H1 (cell line): ENCODE results near the gene BYSL. TPM values are rescaled to one million over a fixed set of nuclear protein-coding genes. Genes with fewer than 3 reads are reported as not detected.

Experiments
- CTCF ChIA-PET: fragments of 300-600 bp; sonication (Branson Sonifier 250); formaldehyde crosslinking; loops from one replicate; lab custom pipeline; 2021; ENCODE audit not compliant: partially characterized antibody; lab: Charles Lee
- POLR2A ChIA-PET: fragments of 300-600 bp; sonication (Branson Sonifier 250); formaldehyde crosslinking; loops from one replicate; lab custom pipeline; 2021; ENCODE audit warnings: inconsistent platforms; ENCODE audit not compliant: partially characterized antibody; lab: Charles Lee
- DNase-seq, 2 experiments: peaks; one replicate each; pipeline versions ENCODE4 v3.0.0 to v3.0.0-alpha.2; 2010 to 2022; ENCODE audit warnings: low spot score in 2 of 2, low read depth in 1 of 2, mixed read lengths in 1 of 2
- FAIRE-seq: peaks from 2 replicates; lab custom pipeline; 2011; peaks lifted over from hg19 to GRCh38; lab: Jason Lieb, UNC
- H2AFZ ChIP-seq: 2 replicates; pipeline ENCODE4 v1.8.1; 2012; ENCODE audit warnings: low read length, inconsistent platforms
- H2AK5ac ChIP-seq: 2 replicates; pipeline ENCODE4 v1.6.1; 2013; ENCODE audit warnings: low read depth, low read length
- H2BK120ac ChIP-seq: replicated peaks from 2 replicates; pipeline ENCODE3; 2013; ENCODE audit warnings: low read depth, low read length, inconsistent platforms
- H2BK12ac ChIP-seq: 2 replicates; pipeline ENCODE4 v1.6.1; 2013; ENCODE audit warnings: low read depth, low read length
- H2BK15ac ChIP-seq: 2 replicates; pipeline ENCODE4 v1.6.1; 2013; ENCODE audit warnings: low read length
- H2BK20ac ChIP-seq: 2 replicates; pipeline ENCODE4 v1.6.1; 2013; ENCODE audit warnings: low read length
- H2BK5ac ChIP-seq: 2 replicates; pipeline ENCODE4 v1.6.1; 2013; ENCODE audit warnings: low read depth, low read length
- H3K14ac ChIP-seq: 2 replicates; pipeline ENCODE4 v1.6.1; 2013; ENCODE audit warnings: inconsistent platforms; ENCODE audit not compliant: insufficient read length
- H3K18ac ChIP-seq: 2 replicates; pipeline ENCODE4 v1.6.1; 2013; ENCODE audit warnings: low read length; ENCODE audit errors: extremely low read depth
- H3K23ac ChIP-seq: 2 replicates; pipeline ENCODE4 v1.6.1; 2013; ENCODE audit warnings: inconsistent platforms; ENCODE audit not compliant: insufficient read length
- H3K23me2 ChIP-seq: 2 replicates; pipeline ENCODE4 v1.6.1; 2013; ENCODE audit warnings: low read depth, low read length
- H3K27ac ChIP-seq: 2 replicates; pipeline ENCODE4 v1.6.1; 2011; ENCODE audit warnings: low read depth, low read length, inconsistent platforms
- H3K27me3 ChIP-seq, 4 experiments: replicated peaks in 1 of 4; 1 replicate in 1 of 4; 2 replicates in 3 of 4; pipeline versions ENCODE4 v1.6.1 to v1.8.1; 2011 to 2013; ENCODE audit warnings: low read length in 3 of 4, mild to moderate bottlenecking in 3 of 4, inconsistent platforms in 2 of 4, mixed read lengths in 2 of 4, moderate library complexity in 1 of 4; ENCODE audit not compliant: control insufficient read depth in 3 of 4, insufficient read depth in 3 of 4; ENCODE audit errors: extremely low read depth in 1 of 4
- H3K36me3 ChIP-seq, 4 experiments: 2 replicates each; pipeline versions ENCODE4 v1.6.1 to v1.8.1; 2011 to 2013; ENCODE audit warnings: mild to moderate bottlenecking in 4 of 4, low read length in 3 of 4, moderate library complexity in 2 of 4, control low read depth in 1 of 4, inconsistent platforms in 1 of 4; ENCODE audit not compliant: insufficient read depth in 4 of 4, control insufficient read depth in 2 of 4
- H3K4ac ChIP-seq: replicated peaks from 2 replicates; pipeline ENCODE3; 2013; ENCODE audit warnings: low read length, low read depth, mixed read lengths, inconsistent platforms; ENCODE audit not compliant: insufficient read length
- H3K4me1 ChIP-seq, 4 experiments: replicated peaks in 1 of 4; 1 replicate in 1 of 4; 2 replicates in 3 of 4; pipeline versions ENCODE4 v1.6.1 to v1.8.1; 2011 to 2013; ENCODE audit warnings: low read length in 3 of 4, inconsistent platforms in 2 of 4, mixed read lengths in 1 of 4; ENCODE audit not compliant: insufficient read depth in 4 of 4, control insufficient read depth in 3 of 4
- H3K4me2 ChIP-seq, 2 experiments: 2 replicates each; pipeline versions ENCODE4 v1.6.1 to v1.8.1; 2011 to 2013; ENCODE audit warnings: low read depth in 2 of 2, low read length in 2 of 2, control low read depth in 1 of 2, inconsistent platforms in 1 of 2, mild to moderate bottlenecking in 1 of 2; ENCODE audit not compliant: insufficient read depth in 1 of 2
- H3K4me3 ChIP-seq, 4 experiments: fragments of 200-600, 300-600 bp in 1 of 4; sonication (generic), shearing (Covaris generic), sonication (Bioruptor Twin) in 1 of 4; 2 replicates each; pipeline versions ENCODE4 v1.5.1 to v1.8.1; 2011 to 2016; ENCODE audit warnings: low read length in 4 of 4, low read depth in 3 of 4, control low read depth in 2 of 4, inconsistent platforms in 2 of 4, mild to moderate bottlenecking in 2 of 4, mixed read lengths in 1 of 4, moderate library complexity in 1 of 4; ENCODE audit not compliant: insufficient read depth in 2 of 4; ENCODE audit errors: extremely low read depth in 1 of 4
- H3K56ac ChIP-seq: replicated peaks from 2 replicates; pipeline ENCODE3; 2013; ENCODE audit warnings: low read depth, mild to moderate bottlenecking, mixed read lengths, low read length, inconsistent platforms; ENCODE audit not compliant: insufficient read length
- H3K79me1 ChIP-seq: 2 replicates; pipeline ENCODE4 v1.6.1; 2013; ENCODE audit warnings: low read depth, low read length, control low read depth
- H3K79me2 ChIP-seq, 2 experiments: 2 replicates each; pipeline versions ENCODE4 v1.6.1 to v1.8.1; 2012 to 2013; ENCODE audit warnings: low read length in 2 of 2, mild to moderate bottlenecking in 2 of 2, inconsistent platforms in 1 of 2; ENCODE audit not compliant: insufficient read depth in 2 of 2, control insufficient read depth in 1 of 2
- H3K9ac ChIP-seq, 4 experiments: replicated peaks in 1 of 4; 1 replicate in 1 of 4; 2 replicates in 3 of 4; pipeline versions ENCODE4 v1.6.1 to v1.8.1; 2011 to 2013; ENCODE audit warnings: low read depth in 3 of 4, low read length in 3 of 4, control low read depth in 2 of 4, mild to moderate bottlenecking in 2 of 4, moderate library complexity in 2 of 4, inconsistent platforms in 1 of 4; ENCODE audit errors: extremely low read depth in 1 of 4
- H3K9me3 ChIP-seq, 2 experiments: 2 replicates each; pipeline versions ENCODE4 v1.6.1 to v1.8.1; 2012 to 2013; ENCODE audit warnings: mild to moderate bottlenecking in 2 of 2, moderate library complexity in 2 of 2, control low read depth in 1 of 2, inconsistent platforms in 1 of 2, low read depth in 1 of 2, low read length in 1 of 2, mixed read lengths in 1 of 2; ENCODE audit not compliant: insufficient read depth in 2 of 2
- H4K20me1 ChIP-seq, 2 experiments: replicated peaks in 1 of 2; 2 replicates each; pipeline versions ENCODE3 to v1.8.1; 2011 to 2013; ENCODE audit warnings: inconsistent platforms in 2 of 2, low read length in 2 of 2, mild to moderate bottlenecking in 1 of 2; ENCODE audit not compliant: insufficient read depth in 2 of 2, control insufficient read depth in 1 of 2
- H4K5ac ChIP-seq: 2 replicates; pipeline ENCODE4 v1.6.1; 2013; ENCODE audit warnings: low read length, low read depth, mixed read lengths, inconsistent platforms; ENCODE audit not compliant: insufficient read length
- H4K8ac ChIP-seq: 2 replicates; pipeline ENCODE4 v1.8.0; 2013; ENCODE audit warnings: mild to moderate bottlenecking, moderate library complexity, low read length, inconsistent platforms; ENCODE audit not compliant: insufficient read depth; ENCODE audit errors: extremely low read depth
- H4K91ac ChIP-seq: replicated peaks from 2 replicates; pipeline ENCODE3; 2013; ENCODE audit warnings: low read length, mixed read lengths, inconsistent platforms; ENCODE audit not compliant: insufficient read length
- CHD2 ChIP-seq: IDR thresholded peaks from 2 replicates; pipeline ENCODE4 v1.6.1; 2012; ENCODE audit warnings: low read length, improper control_type of control experiment
- CTBP2 ChIP-seq: IDR thresholded peaks from 2 replicates; pipeline ENCODE4 v1.7.0; 2011; ENCODE audit warnings: borderline replicate concordance, mild to moderate bottlenecking, moderate library complexity, mixed read lengths, low read length; ENCODE audit not compliant: insufficient read depth, insufficient read length
- EP300 ChIP-seq, 2 experiments: IDR thresholded peaks; 1 replicate in 1 of 2; 2 replicates in 1 of 2; pipeline ENCODE4 v1.6.1; 2011 to 2012; ENCODE audit warnings: low read depth in 2 of 2, low read length in 2 of 2, mild to moderate bottlenecking in 2 of 2, borderline replicate concordance in 1 of 2, inconsistent platforms in 1 of 2, moderate library complexity in 1 of 2
- EZH2 ChIP-seq: fragments of 200-600 bp; sonication (generic); IDR thresholded peaks from 2 replicates; pipeline ENCODE4 v1.7.1; 2012; ENCODE audit warnings: low read depth, mild to moderate bottlenecking, moderate library complexity, low read length, inconsistent platforms; ENCODE audit not compliant: severe bottlenecking
- KDM4A ChIP-seq: IDR thresholded peaks from one replicate; pipeline ENCODE4 v1.7.1; 2012; ENCODE audit warnings: low read depth, mild to moderate bottlenecking, moderate library complexity, low read length, inconsistent platforms; ENCODE audit not compliant: severe bottlenecking
- KDM5A ChIP-seq: fragments of 200-600 bp; IDR thresholded peaks from 2 replicates; pipeline ENCODE4 v1.7.1; 2012; ENCODE audit warnings: mild to moderate bottlenecking, low read length, inconsistent platforms, mixed read lengths
- NANOG ChIP-seq: IDR thresholded peaks from 2 replicates; pipeline ENCODE4 v1.6.1; 2011; ENCODE audit warnings: low read length, low read depth, mild to moderate bottlenecking, inconsistent platforms; ENCODE audit not compliant: insufficient read depth, poor library complexity, severe bottlenecking
- NRF1 ChIP-seq: IDR thresholded peaks from 2 replicates; pipeline ENCODE4 v1.6.1; 2011; ENCODE audit warnings: mild to moderate bottlenecking, low read depth, low read length, improper control_type of control experiment
- POLR2AphosphoS5 ChIP-seq: IDR thresholded peaks from 2 replicates; pipeline ENCODE4 v1.6.1; 2011; ENCODE audit warnings: low read depth, low read length
- RFX5 ChIP-seq: IDR thresholded peaks from 2 replicates; pipeline ENCODE4 v1.6.1; 2011; ENCODE audit warnings: low read depth, low read length, improper control_type of control experiment, borderline replicate concordance
- SIX5 ChIP-seq: IDR thresholded peaks from 2 replicates; pipeline ENCODE4 v1.6.1; 2011; ENCODE audit warnings: mild to moderate bottlenecking, low read depth, low read length
- SP1 ChIP-seq: IDR thresholded peaks from 2 replicates; pipeline ENCODE4 v1.6.1; 2011; ENCODE audit warnings: low read depth, low read length
- SP4 ChIP-seq: IDR thresholded peaks from 2 replicates; pipeline ENCODE4 v1.6.1; 2012; ENCODE audit warnings: low read length, inconsistent platforms
- SUZ12 ChIP-seq: fragments of 200-600 bp; sonication (generic); IDR thresholded peaks from 2 replicates; pipeline ENCODE4 v1.6.1; 2012; ENCODE audit warnings: mild to moderate bottlenecking, inconsistent platforms, low read length, moderate library complexity, mixed read lengths
- TAF7 ChIP-seq: optimal IDR thresholded peaks from 2 replicates; pipeline ENCODE3; 2011; ENCODE audit warnings: low read depth, mild to moderate bottlenecking, inconsistent platforms, low read length, moderate library complexity, borderline replicate concordance
- WGBS, 2 experiments: shearing (Covaris generic) in 1 of 2; methylation state at CpG; one replicate each; pipeline versions ENCODE4 v1.1.6 to v1.1.7; 2013 to 2015; ENCODE audit warnings: low lambda C conversion rate in 2 of 2, mixed read lengths in 2 of 2, inconsistent platforms in 1 of 2, low coverage in 1 of 2, missing lambda C conversion rate in 1 of 2; ENCODE audit not compliant: insufficient replicate concordance in 2 of 2, insufficient coverage in 1 of 2, insufficient read length in 1 of 2; ENCODE audit errors: extremely low coverage in 1 of 2, missing lambda C conversion rate in 1 of 2; 5-methylcytosine and 5-hydroxymethylcytosine counted together
- polyA plus RNA-seq, 7 experiments: library from polyadenylated mRNA; depleted of rRNA in 3 of 7; stranded (reverse) in 5 of 7; unstranded in 2 of 7; fragments of >200 nt in 5 of 7; fragments of 200-250 nt in 2 of 7; gene quantifications; 1 replicate in 5 of 7; 2 replicates in 1 of 7; 4 replicates in 1 of 7; pipeline versions ENCODE4 v1.2.1 to v1.2.3, GENCODE V29; 2011 to 2013; ENCODE audit warnings: missing spikeins in 2 of 7, mixed read lengths in 2 of 7
- total RNA-seq: library from RNA; stranded (reverse); fragmentation: NEBNext Ultra II Directional; extraction: Animal tissue kit (Norgen Biotek cat#: 25700); gene quantifications from 2 replicates; pipeline ENCODE4 v1.2.1, GENCODE V29; 2021

The BYSL gene
- total and polyA plus RNA-seq, 2 of the 8 experiments (the other 6 are each of a cell fraction or from before 2014, with no cell fraction given): 37.3 to 49.2 TPM

GRCh38 chr6:41972826-41973225 lies 51.5 kb downstream of the BYSL start:
- Histone ChIP-seq H3K56ac (no peak overlapping the region), H3K23me2 (no peaks in the 10 kb centered on the region), H3K27me3 (no peaks in the 10 kb centered on the region), H3K4me1 (peaks cover 0 to 3% (median 0%) of the 10 kb centered on the region in 4 experiments; a peak in 1 of 7 replicates), H2BK15ac (no peak overlapping the region), H4K20me1 (no peaks in the 10 kb centered on the region), H2BK5ac (no peak overlapping the region), H4K5ac (no peak overlapping the region), H3K79me1 (no peaks in the 10 kb centered on the region), H2AK5ac (no peak overlapping the region), H3K79me2 (no peaks in the 10 kb centered on the region), H3K23ac (no peak overlapping the region), H3K4ac (no peak overlapping the region), H4K8ac (no peak overlapping the region), H3K9me3 (no peaks in the 10 kb centered on the region), H3K27ac (no peak overlapping the region), H2AFZ (no peak overlapping the region), H3K36me3 (no peaks in the 10 kb centered on the region), H4K91ac (no peak overlapping the region), H3K18ac (no peak overlapping the region), H3K9ac (no peak overlapping the region), H3K4me3 (no peak overlapping the region), H2BK120ac (no peak overlapping the region), H3K4me2 (no peak overlapping the region), H3K14ac (no peak overlapping the region), H2BK20ac (no peak overlapping the region), H2BK12ac (no peak overlapping the region)
- ChIA-PET POLR2A (no interaction called here), CTCF (interaction anchor here (2.2 to 2.3 kb wide), 2 partner anchors 71 to 186 kb away, joined by 5 to 9 read pairs; partner anchors contain the start of gene TOMM6)
- WGBS, 2 experiments: 86% methylated on average over 2 of the region's 2 CpGs; no CpG with 5 or more reads in 1 of the 2 experiments
- DNase-seq: no peak
- no peak for FAIRE-seq
- TF ChIP-seq SP4 (no peak), RFX5 (no peak), KDM4A (no peak), EZH2 (no peak), CHD2 (no peak), SUZ12 (no peak), EP300 (IDR thresholded peaks at IDR 0.05; ENCODE audit: borderline replicate concordance in 1 of 2, low read depth in 2 of 2, low read length in 2 of 2) (no peak), KDM5A (no peak), SIX5 (no peak), CTBP2 (no peak), NRF1 (no peak), SP1 (no peak), NANOG (no peak), TAF7 (no peak), POLR2AphosphoS5 (no peak)
